Suprapubic skin (tissue), 3 donors: Measurements from ENCODE around the gene ADAMTS2.

Experiments used
- CTCF ChIP-seq, 2 donors: fragments of 200-600 bp in 1 of 2; fragments of 450-650 bp in 1 of 2; sonication (generic) in 1 of 2; IDR thresholded peaks; one replicate each; pipeline ENCODE4 v1.5.1; 2016 to 2019; ENCODE audit warnings: antibody characterized with exemption in 2 of 2, mild to moderate bottlenecking in 1 of 2, moderate library complexity in 1 of 2
- POLR2A ChIP-seq, 2 donors: fragments of 450-650 bp; IDR thresholded peaks; one replicate each; pipeline ENCODE4 v1.6.1; 2017; ENCODE audit warnings: antibody characterized with exemption in 2 of 2, mild to moderate bottlenecking in 2 of 2, moderate library complexity in 2 of 2

DNA sequence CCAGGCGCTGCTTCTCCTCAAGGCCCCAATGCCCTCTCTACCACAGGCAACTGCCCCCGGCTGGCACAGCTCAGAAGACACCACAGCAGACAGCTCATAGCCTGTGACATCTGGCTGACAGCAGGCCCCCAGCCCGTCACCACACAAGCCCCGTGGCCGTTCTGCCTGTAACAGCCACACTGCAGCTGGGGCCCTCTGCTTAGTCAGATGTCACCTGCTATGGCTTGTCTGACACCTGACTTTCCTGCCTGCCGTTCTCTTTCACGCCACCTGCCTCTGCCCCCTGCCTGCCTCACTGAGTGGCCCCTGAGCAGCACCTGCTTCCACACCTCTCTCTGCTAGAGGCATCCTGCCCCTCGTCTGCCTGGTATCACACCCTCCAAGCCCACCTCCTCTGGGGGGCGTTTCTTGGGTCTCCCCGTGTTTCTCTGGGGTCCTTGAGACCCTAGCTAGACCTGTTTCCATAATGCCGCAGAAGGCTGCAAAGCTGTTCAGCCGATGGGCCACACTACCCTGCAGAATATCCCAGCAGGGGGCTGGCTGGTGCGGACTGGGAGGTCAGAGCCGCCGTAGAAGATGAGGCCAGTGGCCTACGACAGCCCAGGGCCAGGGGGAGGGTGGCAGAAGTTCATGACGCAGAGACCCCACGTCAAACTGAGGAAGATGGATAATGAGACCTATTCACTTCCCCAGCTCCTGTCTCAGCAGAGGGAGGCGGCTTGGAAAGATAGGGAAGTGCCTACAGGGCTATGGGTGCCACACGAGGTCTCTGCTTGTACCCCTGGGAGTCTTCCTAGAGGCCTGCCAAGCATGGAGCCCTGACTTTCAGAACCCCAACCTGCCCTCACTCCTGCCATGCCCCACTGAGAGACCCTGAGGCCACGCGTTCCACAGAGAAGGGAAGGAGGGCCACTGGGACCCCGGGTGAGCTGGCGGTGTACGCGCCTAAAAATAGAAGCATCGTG lies 190.0 kb downstream of the ADAMTS2 start:
- TF ChIP-seq POLR2A (IDR thresholded peaks at IDR 0.05) (no peak), CTCF (IDR thresholded peaks at IDR 0.05) (no peak)
